Bronchial epithelial cell (primary cell): Measurements from ENCODE around the gene AGPS. TPM values are rescaled to one million over a fixed set of nuclear protein-coding genes. Genes with fewer than 3 reads are reported as not detected.

Experiments used
- DNase-seq: peaks from one replicate; pipeline ENCODE4 v3.0.0-alpha.2; 2010; ENCODE audit warnings: low read depth
- FAIRE-seq: peaks from 2 replicates; lab custom pipeline; 2011; peaks lifted over from hg19 to GRCh38; lab: Jason Lieb, UNC
- H3K27me3 ChIP-seq: 2 replicates; pipeline ENCODE4 v1.5.1; 2011; ENCODE audit warnings: low read length; ENCODE audit not compliant: control insufficient read depth, insufficient read depth
- H3K36me3 ChIP-seq: 2 replicates; pipeline ENCODE4 v1.5.1; 2011; ENCODE audit warnings: low read length; ENCODE audit not compliant: control insufficient read depth, insufficient read depth
- H3K4me3 ChIP-seq: 2 replicates; pipeline ENCODE4 v1.5.1; 2011; ENCODE audit warnings: mild to moderate bottlenecking, low read depth, low read length, control low read depth
- CTCF ChIP-seq: IDR thresholded peaks from 2 replicates; pipeline ENCODE4 v1.5.1; 2011; ENCODE audit warnings: mild to moderate bottlenecking, moderate library complexity, low read length, control low read depth, inconsistent platforms; ENCODE audit not compliant: insufficient read depth, severe bottlenecking
- total RNA-seq: library from RNA; depleted of rRNA; stranded (reverse); fragments of >200 nt; gene quantifications from 2 replicates; pipeline ENCODE4 v1.2.1, GENCODE V29; 2014

Gene AGPS
- total RNA-seq, 1 donor from 2014 or later: 34.8 TPM

- DNase-seq (no peak), FAIRE-seq (no peak)
- Histone ChIP-seq H3K36me3 (no peaks in the 10 kb centered on the region), H3K4me3 (no peak overlapping the region), H3K27me3 (no peaks in the 10 kb centered on the region)
- TF ChIP-seq CTCF: no peak
Observed at GRCh38 chr2:177506505-177506904, 113.9 kb downstream of the AGPS start.

- H3K36me3 ChIP-seq: no peaks in the 10 kb centered on the region
Observed at GRCh38 chr2:177506998-177507397, 114.4 kb downstream of the AGPS start.

GRCh38 chr2:177516824-177517544 is 124.4 kb downstream of the AGPS start:
- H3K27me3 ChIP-seq: no peaks in the 10 kb centered on the region
- FAIRE-seq (no peak), DNase-seq (peak; percentile 29)
- TF ChIP-seq CTCF: no peak
- H3K36me3 ChIP-seq: no peaks in the 10 kb centered on the region
- H3K4me3 ChIP-seq: no peak overlapping the region

More at GRCh38 chr2:177506998-177507397, 114.4 kb downstream of the AGPS start:
- no peak for TF ChIP-seq CTCF
- no peak for DNase-seq
- Histone ChIP-seq H3K4me3 (no peak overlapping the region), H3K27me3 (no peaks in the 10 kb centered on the region)
- FAIRE-seq: no peak

GRCh38 chr2:177518754-177519153 is 126.2 kb downstream of the AGPS start:
- TF ChIP-seq CTCF: no peak
- no peak for FAIRE-seq
- Histone ChIP-seq H3K36me3 (no peaks in the 10 kb centered on the region), H3K4me3 (no peak overlapping the region), H3K27me3 (no peaks in the 10 kb centered on the region)
- no peak for DNase-seq

GRCh38 chr2:177519534-177520115 is 127.1 kb downstream of the AGPS start:
- H3K36me3 ChIP-seq: no peaks in the 10 kb centered on the region
- DNase-seq (no peak), FAIRE-seq (no peak)
- no peaks in the 10 kb centered on the region for H3K27me3 ChIP-seq
- H3K4me3 ChIP-seq: no peak overlapping the region
- TF ChIP-seq CTCF: no peak

- no peak for FAIRE-seq
- no peaks in the 10 kb centered on the region for H3K27me3 ChIP-seq
Observed at GRCh38 chr2:177520324-177520723, 127.8 kb downstream of the AGPS start.

More at GRCh38 chr2:177520324-177520723, 127.8 kb downstream of the AGPS start:
- Histone ChIP-seq H3K36me3 (no peaks in the 10 kb centered on the region), H3K4me3 (no peak overlapping the region)
- no peak for TF ChIP-seq CTCF
- no peak for DNase-seq
